ENCODE measurements around the gene PPP1R11.

PPP1R11 gene

GRCh38 chr6:30061092-30061857, 5.7 kb upstream of the PPP1R11 start, which contains the start of gene POLR1H:
TSS of gene POLR1H (plus strand) at chr6:30061265. CDS start at chr6:30061525, 260 bp downstream.
- peak; percentile 85 for DNase-seq (ENCODE audit: low read depth)
- H3K4me3 ChIP-seq (ENCODE audit: low read depth, low read length): peak within 1 kb of the TSS; percentile 98

GRCh38 chr6:30061858-30062458, 5.0 kb upstream of the PPP1R11 start:
- DNase-seq (ENCODE audit: low read depth): no peak
- H3K4me3 ChIP-seq (ENCODE audit: low read depth, low read length): peak overlapping the region; percentile 98

DNA sequence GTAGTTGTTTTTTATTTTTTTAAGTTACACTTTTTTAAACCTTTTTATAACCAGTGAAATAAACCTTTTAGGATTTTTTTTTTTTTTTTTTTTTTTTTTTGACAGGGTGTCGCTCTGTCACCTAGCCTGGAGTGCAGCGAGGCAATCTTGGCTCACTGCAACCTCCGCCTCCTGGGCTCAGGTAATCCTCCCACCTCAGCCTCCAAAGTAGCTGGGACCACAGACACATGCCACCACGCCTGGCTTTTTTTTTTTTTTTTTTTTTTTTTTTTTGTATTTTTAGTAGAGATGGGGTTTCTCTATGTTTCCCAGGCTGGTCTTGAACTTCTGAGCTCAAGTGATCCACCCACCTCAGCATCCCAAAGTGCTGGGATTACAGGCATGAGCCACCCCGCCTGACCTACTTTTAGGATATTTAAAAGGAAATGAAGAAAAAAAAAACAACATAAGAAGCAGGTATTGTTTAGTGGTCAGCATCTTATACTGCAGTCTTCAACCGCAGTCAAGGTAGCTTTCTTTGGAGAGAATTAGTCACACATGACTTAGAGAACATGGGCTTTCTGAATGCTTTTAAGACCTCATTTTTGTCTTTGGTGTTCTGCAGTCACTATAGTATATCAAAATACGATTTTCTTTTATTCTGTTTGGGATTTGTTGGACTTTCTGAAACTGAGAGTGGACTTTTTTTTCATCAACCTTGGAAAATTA, 4.4 kb upstream of the PPP1R11 start:
- peak overlapping the region; percentile 98 for H3K4me3 ChIP-seq (ENCODE audit: low read depth, low read length)
- no peak for DNase-seq (ENCODE audit: low read depth)

DNA sequence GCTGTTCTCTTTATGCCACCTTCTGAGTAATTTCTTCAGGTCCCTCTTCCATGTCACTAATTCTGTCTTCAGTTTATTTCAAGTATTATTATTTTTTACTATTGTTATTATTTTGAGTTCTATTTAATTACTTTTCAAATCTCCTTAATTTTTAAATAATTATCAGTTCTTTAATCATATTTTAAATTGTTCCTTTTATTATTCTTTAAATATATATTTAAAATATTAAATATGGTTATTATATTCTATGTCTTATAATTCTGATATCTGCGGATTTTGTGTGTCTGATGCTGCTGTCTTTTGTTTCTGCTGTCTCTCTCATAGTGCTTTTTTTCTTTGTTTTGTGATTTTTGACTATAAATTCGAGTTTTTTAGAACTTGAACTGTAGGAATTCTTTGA, 3.7 kb upstream of the PPP1R11 start:
- no peak overlapping the region for H3K4me3 ChIP-seq (ENCODE audit: low read depth, low read length)
- no peak for DNase-seq (ENCODE audit: low read depth)

GRCh38 chr6:30066082-30066481, 916 bp upstream of the PPP1R11 start:
- peak overlapping the region; percentile 62 for H3K4me3 ChIP-seq (ENCODE audit: low read depth, low read length)
- no peak for DNase-seq (ENCODE audit: low read depth)

DNA sequence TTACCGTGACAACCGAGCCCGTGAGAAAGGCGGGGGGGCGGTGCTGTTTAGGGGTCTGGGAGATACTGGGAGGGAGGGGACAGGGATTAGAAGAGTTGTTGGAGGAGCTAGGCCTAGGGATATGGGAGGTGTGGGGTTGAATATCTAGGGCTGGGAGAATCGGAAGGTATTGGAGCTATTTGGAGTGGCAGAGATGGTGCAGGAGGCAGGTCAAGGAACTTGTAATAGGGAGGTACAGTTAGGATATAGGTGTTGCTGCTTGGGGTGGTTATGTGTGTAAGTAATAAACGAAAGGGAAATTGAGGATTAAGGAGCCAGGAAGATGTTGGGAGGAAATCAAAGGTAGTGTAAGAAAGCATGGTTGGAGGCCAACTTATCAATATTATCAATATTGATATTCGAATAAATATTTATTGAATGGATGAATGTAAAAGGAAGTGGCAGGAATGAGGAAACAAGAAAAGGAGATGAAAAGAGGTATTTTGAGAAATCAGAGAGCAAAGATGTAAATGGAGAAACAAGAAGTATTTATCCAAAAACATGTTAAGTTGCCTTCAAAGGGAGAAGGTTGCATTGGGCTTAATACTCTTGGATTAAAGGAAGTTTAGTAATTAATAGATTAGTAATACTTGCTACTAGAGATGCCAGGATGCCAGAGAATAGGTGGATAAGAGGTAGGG, 602 bp downstream of the PPP1R11 start:
- no peak for DNase-seq (ENCODE audit: low read depth)

GRCh38 chr6:30071081-30071818, 4.3 kb downstream of the PPP1R11 start:
- DNase-seq (ENCODE audit: low read depth): no peak
- peak overlapping the region; percentile 31 for H3K4me3 ChIP-seq (ENCODE audit: low read depth, low read length)

More for the DNA sequence above, 602 bp downstream of the PPP1R11 start:
- peak overlapping the region; percentile 62 for H3K4me3 ChIP-seq (ENCODE audit: low read depth, low read length)

GRCh38 chr6:30071858-30072257, 4.9 kb downstream of the PPP1R11 start:
- no peak for DNase-seq (ENCODE audit: low read depth)

DNA sequence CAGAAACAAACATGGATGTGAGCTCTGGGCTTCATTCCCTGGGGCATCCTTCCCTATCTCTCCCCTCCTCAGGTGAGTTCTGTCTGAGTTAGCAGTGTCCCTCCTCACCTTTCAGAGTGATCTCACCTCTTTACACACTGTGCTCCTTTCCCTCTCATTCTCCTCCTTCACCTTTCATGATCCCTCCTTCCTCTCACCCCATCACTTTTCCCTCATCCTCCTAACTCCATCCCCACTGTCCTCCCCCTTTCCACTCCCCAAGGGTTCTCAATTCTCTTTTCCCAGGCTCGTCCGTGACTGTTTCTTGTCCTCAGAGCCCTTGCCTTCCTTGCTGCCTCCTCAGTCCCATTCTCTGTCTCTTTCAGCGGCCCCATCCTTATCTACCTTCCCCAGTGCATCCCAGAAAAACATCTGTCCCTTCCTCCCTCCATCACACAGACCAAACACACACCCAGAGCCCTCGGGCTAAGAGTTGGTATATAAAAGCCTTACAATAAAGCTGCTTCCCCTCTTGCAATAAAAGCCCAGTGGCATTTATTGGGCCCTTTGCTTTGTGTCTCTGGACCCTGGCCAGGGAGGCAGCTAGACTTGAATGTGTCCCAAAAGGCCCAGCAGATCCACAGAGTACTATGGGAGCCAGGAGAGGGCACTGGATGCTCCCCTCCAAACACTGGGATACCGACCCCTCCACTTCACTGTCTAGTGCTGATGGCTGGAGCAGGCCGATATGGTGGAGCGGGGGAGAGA, 6.7 kb downstream of the PPP1R11 start:
- no peak for DNase-seq (ENCODE audit: low read depth)
- no peak overlapping the region for H3K4me3 ChIP-seq (ENCODE audit: low read depth, low read length)

More at GRCh38 chr6:30071858-30072257, 4.9 kb downstream of the PPP1R11 start:
- no peak overlapping the region for H3K4me3 ChIP-seq (ENCODE audit: low read depth, low read length)

GRCh38 chr6:30074331-30075093, 7.5 kb downstream of the PPP1R11 start:
- H3K4me3 ChIP-seq (ENCODE audit: low read depth, low read length): peak overlapping the region; percentile 1
- no peak for DNase-seq (ENCODE audit: low read depth)

- H3K4me3 ChIP-seq (ENCODE audit: low read depth, low read length): peak within 1 kb of the TSS; percentile 1
- no peak for DNase-seq (ENCODE audit: low read depth)
These were observed 8.2 kb downstream of the PPP1R11 start, which contains the start of gene RNF39 for GRCh38 chr6:30075094-30075789. TSS of gene RNF39 (minus strand) at chr6:30075769. CDS start at chr6:30075585, 184 bp downstream.

DNA sequence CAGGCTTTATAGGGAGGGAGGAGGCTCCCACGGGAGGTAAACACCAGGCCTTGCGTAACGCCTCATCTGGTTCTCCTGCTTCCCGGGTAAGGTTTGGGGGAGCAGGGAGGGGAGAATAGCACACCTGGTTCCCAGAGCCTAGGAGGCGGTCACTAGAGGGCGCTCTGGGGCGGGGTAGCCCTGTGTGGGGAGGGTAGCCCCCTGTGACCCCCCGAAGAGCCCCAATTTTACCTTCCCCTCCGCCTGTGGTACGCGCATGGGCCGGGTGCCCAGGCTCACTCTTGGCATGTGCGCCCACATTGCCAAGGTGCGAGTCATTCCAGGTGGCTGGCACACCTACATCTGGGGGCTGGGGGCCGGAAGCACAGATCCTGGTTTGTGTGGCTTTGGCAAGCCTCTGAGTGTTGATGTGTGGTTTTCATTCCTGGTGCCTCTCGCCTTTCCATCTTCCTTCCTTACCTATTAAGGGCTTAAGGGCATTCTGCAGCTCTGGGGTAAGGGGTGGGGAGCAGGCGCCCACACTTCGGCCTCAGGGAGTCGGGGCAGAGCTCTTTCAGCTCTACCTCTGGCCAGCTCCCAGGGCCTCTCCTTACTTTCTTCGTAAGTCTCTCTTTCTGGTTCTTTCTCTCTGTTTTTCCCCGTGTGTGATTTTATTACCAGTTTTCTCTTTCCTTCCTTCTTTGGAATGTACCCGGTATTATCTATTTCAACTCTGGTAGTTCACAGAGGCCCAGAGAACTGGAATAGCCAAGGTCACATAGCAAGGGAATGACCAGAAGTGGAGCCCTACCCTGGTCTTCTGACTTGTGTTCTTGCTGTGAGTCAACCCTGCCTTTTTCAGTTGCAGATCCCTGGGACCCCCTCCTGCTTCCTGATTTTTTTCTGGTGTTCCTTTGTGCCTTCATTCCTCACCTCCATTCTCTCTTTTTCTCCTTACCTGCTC, 9.1 kb downstream of the PPP1R11 start:
- H3K4me3 ChIP-seq (ENCODE audit: low read depth, low read length): no peak overlapping the region
- no peak for DNase-seq (ENCODE audit: low read depth)

- H3K4me3 ChIP-seq (ENCODE audit: low read depth, low read length): no peak overlapping the region
- DNase-seq (ENCODE audit: low read depth): no peak
These were observed 10.2 kb downstream of the PPP1R11 start for GRCh38 chr6:30077218-30077617.

DNA sequence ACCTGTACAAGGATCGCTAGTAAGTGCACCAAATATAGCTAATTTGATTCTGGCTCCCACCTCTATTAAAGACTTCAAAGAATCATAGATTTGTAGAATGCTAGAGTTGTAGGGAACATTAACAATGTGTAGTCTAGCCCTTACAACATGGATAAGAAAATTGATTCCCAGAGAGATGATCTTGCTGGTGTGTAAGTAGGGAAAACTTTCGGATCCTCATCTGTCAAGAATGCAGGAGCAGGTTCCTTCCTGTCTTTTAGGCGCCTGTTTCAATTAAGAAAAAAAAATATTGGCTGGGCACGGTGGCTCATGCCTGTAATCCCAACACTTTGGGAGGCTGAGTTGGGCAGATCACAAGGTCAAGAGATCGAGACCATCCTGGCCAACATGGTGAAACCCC, 20.9 kb downstream of the PPP1R11 start:
- no peak overlapping the region for H3K4me3 ChIP-seq (ENCODE audit: low read depth, low read length)
- no peak for DNase-seq (ENCODE audit: low read depth)

GRCh38 chr6:30091577-30092381, 24.8 kb downstream of the PPP1R11 start:
- H3K4me3 ChIP-seq (ENCODE audit: low read depth, low read length): no peak overlapping the region
- DNase-seq (ENCODE audit: low read depth): peak; percentile 19

Measured in skeletal muscle cell (primary cell).